Endothelial cell (in vitro differentiated cells): Measurements from ENCODE around the gene ANGPTL4. TPM values are rescaled to one million over a fixed set of nuclear protein-coding genes. Genes with fewer than 3 reads are reported as not detected.

Source experiments
- DNase-seq: peaks from one replicate; pipeline ENCODE4 v3.0.0; 2021; ENCODE audit warnings: low spot score
- H3K27ac Mint-ChIP-seq: one replicate; pipeline ENCODE4 v1.8.0; 2021; ENCODE audit warnings: mixed read lengths, inconsistent platforms; ENCODE audit not compliant: unreplicated experiment
- H3K27me3 Mint-ChIP-seq: one replicate; pipeline ENCODE4 v1.8.0; 2021; ENCODE audit warnings: mild to moderate bottlenecking, moderate library complexity, mixed read lengths, inconsistent platforms; ENCODE audit not compliant: unreplicated experiment
- H3K36me3 Mint-ChIP-seq: one replicate; pipeline ENCODE4 v1.8.0; 2021; ENCODE audit warnings: mild to moderate bottlenecking, low read depth, mixed read lengths, inconsistent platforms; ENCODE audit not compliant: unreplicated experiment
- H3K4me1 Mint-ChIP-seq: one replicate; pipeline ENCODE4 v1.8.0; 2021; ENCODE audit warnings: mild to moderate bottlenecking, mixed read lengths, inconsistent platforms; ENCODE audit not compliant: unreplicated experiment
- H3K4me3 Mint-ChIP-seq: one replicate; pipeline ENCODE4 v1.8.0; 2021; ENCODE audit warnings: mild to moderate bottlenecking, mixed read lengths, inconsistent platforms; ENCODE audit not compliant: unreplicated experiment
- H3K9me3 Mint-ChIP-seq: one replicate; pipeline ENCODE4 v1.8.0; 2021; ENCODE audit warnings: mixed read lengths, inconsistent platforms; ENCODE audit not compliant: unreplicated experiment
- total RNA-seq: library from RNA; stranded (reverse); fragmentation: NEBNext Ultra II Directional; extraction: Animal tissue kit (Norgen Biotek cat#: 25700); gene quantifications from one replicate; pipeline ENCODE4 v1.2.1, GENCODE V29; 2021; ENCODE audit not compliant: unreplicated experiment
- TF ChIP-seq, protein P1 (sequence below): fragments of 200-600 bp; sonication (generic); IDR thresholded peaks from one replicate; pipeline ENCODE4 v1.5.0; 2021; ENCODE audit warnings: antibody characterized with exemption; ENCODE audit not compliant: unreplicated experiment

The ANGPTL4 gene
- total RNA-seq, 1 donor from 2014 or later, result 14.3 TPM

DNA sequence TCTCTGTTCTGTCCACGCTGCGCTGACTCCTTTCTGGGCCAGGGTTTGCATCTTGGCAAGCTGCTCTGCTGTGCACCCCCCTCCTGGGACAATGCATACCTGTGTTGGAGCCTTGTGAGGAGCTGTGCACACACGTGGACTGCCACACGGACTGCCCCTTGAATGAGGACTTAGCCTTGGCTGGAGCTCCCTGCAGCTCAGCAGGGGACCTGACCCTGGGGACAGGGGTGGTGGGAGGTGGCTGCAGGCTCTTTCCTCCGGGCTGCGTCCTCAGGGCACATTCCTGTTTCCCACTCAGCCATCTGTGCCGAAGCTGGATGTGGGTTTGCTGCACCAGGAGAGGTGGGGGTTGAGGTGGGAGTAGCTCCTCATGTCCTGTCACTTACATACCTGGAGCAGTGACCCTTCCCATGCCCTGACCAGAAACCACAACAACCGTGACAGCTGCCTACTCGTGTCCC is 34.4 kb downstream of the ANGPTL4 start:
- Mint-ChIP-seq H3K4me3 (no peak overlapping the region), H3K36me3 (peaks cover 23% of the 10 kb centered on the region), H3K4me1 (peaks cover 41% of the 10 kb centered on the region), H3K27ac (no peak overlapping the region), H3K9me3 (no peaks in the 10 kb centered on the region), H3K27me3 (peaks cover 22% of the 10 kb centered on the region)
- TF ChIP-seq, protein P1, sequence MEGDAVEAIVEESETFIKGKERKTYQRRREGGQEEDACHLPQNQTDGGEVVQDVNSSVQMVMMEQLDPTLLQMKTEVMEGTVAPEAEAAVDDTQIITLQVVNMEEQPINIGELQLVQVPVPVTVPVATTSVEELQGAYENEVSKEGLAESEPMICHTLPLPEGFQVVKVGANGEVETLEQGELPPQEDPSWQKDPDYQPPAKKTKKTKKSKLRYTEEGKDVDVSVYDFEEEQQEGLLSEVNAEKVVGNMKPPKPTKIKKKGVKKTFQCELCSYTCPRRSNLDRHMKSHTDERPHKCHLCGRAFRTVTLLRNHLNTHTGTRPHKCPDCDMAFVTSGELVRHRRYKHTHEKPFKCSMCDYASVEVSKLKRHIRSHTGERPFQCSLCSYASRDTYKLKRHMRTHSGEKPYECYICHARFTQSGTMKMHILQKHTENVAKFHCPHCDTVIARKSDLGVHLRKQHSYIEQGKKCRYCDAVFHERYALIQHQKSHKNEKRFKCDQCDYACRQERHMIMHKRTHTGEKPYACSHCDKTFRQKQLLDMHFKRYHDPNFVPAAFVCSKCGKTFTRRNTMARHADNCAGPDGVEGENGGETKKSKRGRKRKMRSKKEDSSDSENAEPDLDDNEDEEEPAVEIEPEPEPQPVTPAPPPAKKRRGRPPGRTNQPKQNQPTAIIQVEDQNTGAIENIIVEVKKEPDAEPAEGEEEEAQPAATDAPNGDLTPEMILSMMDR, result no peak
- DNase-seq, result no peak

DNA sequence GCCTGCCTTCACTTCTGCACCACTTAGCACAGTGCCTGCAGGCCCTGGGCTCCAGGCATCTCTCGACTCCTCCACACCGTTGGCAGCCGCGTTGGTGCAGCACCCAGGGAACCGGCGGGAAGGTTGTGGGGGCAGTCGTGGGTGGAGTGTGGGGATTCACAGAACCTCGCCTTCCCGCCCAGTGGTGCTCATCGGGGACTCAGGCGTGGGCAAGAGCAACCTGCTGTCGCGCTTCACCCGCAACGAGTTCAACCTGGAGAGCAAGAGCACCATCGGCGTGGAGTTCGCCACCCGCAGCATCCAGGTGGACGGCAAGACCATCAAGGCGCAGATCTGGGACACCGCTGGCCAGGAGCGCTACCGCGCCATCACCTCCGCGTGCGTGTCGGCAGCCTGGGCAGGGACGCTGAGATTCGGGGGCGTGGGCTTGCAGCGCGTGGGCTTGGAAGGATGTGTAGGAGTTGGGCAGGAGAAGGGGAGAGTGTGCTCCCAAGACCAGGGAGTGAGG is 35.8 kb downstream of the ANGPTL4 start:
- H3K4me1 Mint-ChIP-seq, result peaks cover 32% of the 10 kb centered on the region
- DNase-seq, result no peak
- peaks cover 27% of the 10 kb centered on the region for H3K36me3 Mint-ChIP-seq
- peak overlapping the region; percentile 47 for H3K4me3 Mint-ChIP-seq
- H3K27ac Mint-ChIP-seq, result no peak overlapping the region
- peaks cover 25% of the 10 kb centered on the region for H3K27me3 Mint-ChIP-seq
- no peaks in the 10 kb centered on the region for H3K9me3 Mint-ChIP-seq
- TF ChIP-seq, protein P1, result no peak

DNA sequence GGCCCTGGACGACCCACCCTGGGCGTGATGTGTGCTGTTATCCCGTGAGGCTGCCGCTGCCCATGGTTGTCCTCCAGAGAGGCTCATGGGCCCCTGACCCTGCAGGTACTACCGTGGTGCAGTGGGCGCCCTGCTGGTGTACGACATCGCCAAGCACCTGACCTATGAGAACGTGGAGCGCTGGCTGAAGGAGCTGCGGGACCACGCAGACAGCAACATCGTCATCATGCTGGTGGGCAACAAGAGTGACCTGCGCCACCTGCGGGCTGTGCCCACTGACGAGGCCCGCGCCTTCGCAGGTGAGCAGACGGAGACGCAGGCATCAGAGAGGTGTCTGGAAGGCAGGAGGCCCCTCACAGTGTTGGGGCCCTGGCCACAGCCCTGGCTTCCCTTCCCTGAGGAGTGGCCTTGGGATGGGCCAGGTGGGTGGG is 38.0 kb downstream of the ANGPTL4 start:
- DNase-seq, result no peak
- H3K36me3 Mint-ChIP-seq, result peaks cover 24% of the 10 kb centered on the region
- peaks cover 13% of the 10 kb centered on the region for H3K4me1 Mint-ChIP-seq
- no peak overlapping the region for H3K27ac Mint-ChIP-seq
- no peak overlapping the region for H3K4me3 Mint-ChIP-seq
- no peaks in the 10 kb centered on the region for H3K9me3 Mint-ChIP-seq
- TF ChIP-seq, protein P1, result no peak
- peaks cover 15% of the 10 kb centered on the region for H3K27me3 Mint-ChIP-seq

DNA sequence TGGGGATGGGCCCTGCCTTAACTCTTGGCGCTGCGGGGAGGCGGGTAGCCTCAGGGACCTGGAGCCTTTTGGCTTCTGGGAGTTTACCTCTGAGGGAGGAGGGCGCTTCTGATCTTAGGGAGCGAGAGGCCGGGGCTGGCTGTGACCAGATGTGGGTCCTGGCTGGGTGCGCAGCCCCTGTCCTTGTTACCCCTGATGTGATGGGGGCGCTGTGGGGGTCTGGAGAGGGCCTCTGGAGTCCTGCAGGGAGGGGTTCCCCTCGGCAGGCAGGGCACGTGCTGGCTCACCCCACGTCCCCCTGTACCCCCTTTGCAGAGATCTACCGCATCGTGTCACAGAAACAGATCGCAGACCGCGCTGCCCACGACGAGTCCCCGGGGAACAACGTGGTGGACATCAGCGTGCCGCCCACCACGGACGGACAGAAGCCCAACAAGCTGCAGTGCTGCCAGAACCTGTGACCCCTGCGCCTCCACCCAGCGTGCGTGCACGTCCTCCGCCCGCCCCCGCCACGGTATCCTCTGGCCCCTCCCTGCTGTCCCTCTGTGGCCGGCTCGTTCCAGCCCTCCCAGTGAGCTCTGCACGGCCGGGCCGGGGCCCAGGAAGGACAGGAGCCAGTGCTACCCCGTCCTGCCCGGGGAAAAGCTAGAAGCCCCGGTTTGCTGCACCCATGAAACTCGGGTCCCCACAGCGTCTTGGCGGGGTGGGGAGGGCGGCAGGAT is 39.3 kb downstream of the ANGPTL4 start:
- H3K9me3 Mint-ChIP-seq, result no peaks in the 10 kb centered on the region
- DNase-seq, result no peak

DNA sequence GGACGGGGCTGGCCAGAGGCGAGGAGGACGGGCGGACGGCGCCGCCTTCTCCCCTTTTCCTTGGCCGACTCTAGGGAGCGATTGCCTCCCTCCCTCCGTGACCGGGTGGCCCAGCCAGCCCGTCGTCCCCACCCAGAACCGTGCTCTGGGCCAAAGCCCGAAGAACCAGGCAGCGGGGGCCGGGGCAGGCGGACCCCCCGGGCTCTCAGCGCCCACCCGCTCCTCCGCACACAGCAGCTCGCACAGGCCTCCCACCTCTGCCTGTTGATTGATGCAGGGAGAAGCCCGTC is 39.8 kb downstream of the ANGPTL4 start:
- Mint-ChIP-seq H3K27ac (no peak overlapping the region), H3K4me1 (no peaks in the 10 kb centered on the region), H3K4me3 (no peak overlapping the region), H3K36me3 (peaks cover 19% of the 10 kb centered on the region), H3K9me3 (no peaks in the 10 kb centered on the region), H3K27me3 (peaks cover 10% of the 10 kb centered on the region)
- TF ChIP-seq, protein P1, result no peak
- no peak for DNase-seq

More for the DNA sequence above, 39.3 kb downstream of the ANGPTL4 start:
- TF ChIP-seq, protein P1, result no peak
- no peak overlapping the region for H3K4me3 Mint-ChIP-seq
- no peak overlapping the region for H3K27ac Mint-ChIP-seq
- peaks cover 4% of the 10 kb centered on the region for H3K4me1 Mint-ChIP-seq
- H3K27me3 Mint-ChIP-seq, result peaks cover 10% of the 10 kb centered on the region
- H3K36me3 Mint-ChIP-seq, result peaks cover 19% of the 10 kb centered on the region
